GM21390 (cell line): ENCODE data around the gene ATP5MC2.

Source experiments
- ATAC-seq: cut with Tn5 transposase; IDR thresholded peaks from one replicate; pipeline ENCODE4 v1.9.1; 2021; ENCODE audit not compliant: unreplicated experiment

Gene ATP5MC2

GRCh38 chr12:53616950-53617349 lies 58.9 kb downstream of the ATP5MC2 start:
- no peak for ATAC-seq
